ENCODE measurements around the gene ATP6AP1.
A peak's percentile ranks its signal among the peaks of the same experiment; 100 is the strongest.

ATP6AP1 gene

DNA sequence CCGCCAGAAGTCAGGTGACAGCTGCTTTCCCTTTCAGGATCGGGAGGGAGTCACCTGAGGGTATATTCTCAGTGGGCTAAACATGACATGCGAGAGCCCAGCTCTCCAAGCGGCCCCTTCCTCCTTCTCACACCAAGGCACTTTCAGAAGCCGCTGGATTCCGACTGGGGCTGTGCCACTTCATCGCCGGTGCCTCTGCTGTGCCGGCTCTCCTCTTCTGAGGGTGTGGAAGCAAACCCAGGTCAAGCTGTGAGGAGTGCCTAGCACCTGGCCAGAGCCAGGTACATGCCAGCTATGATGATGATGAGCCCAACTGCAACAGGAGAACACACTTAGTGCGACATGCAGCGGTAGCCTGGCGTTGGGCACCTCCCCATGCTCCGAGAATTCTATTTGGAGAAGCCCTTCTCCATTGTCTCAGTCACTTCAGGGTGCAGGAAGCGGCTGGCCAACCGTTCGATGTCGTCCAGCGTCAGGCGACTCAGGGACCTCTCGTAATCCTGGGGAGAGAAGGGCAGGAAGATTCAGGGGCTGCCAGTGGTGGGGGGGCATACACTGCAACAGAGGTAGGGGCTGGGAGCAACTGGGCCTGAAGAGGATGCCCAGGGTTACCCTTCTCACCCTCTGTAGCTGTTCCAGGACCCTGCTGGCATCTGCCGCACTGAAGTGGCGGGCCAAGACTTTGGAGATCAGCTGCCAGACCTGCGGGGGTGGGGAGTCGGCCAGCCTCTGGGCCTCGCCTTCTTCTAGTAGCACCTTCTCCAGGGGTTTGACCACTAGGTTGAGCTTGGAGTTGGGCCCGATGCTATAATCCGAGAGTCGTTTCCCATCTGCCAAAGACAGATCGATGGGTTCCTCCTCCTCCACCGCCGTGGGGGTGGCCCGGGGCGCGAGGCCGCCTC lies 56.9 kb downstream of the ATP6AP1 start:
- Histone ChIP-seq H3K27me3 (ENCODE audit: control insufficient read depth, insufficient read depth, low read length) (no peaks in the 10 kb centered on the region), H3K4me3 (ENCODE audit: low read depth, low read length) (peak overlapping the region; percentile 62), H3K27ac (ENCODE audit: low read depth, low read length) (peak overlapping the region; percentile 67; the same call in 1 of the 2 replicates), H3K9ac (ENCODE audit: low read length) (peak overlapping the region; percentile 78), H3K4me1 (ENCODE audit: control insufficient read depth, insufficient read depth, low read length) (peaks cover 21% of the 10 kb centered on the region; the same call in 1 of the 2 replicates), H3K9me3 (ENCODE audit: control insufficient read depth, insufficient read depth, low read depth, low read length) (peaks cover 26% of the 10 kb centered on the region; the same call in 1 of the 2 replicates), H3K36me3 (ENCODE audit: control insufficient read depth, insufficient read depth, low read length) (peaks cover 32% of the 10 kb centered on the region)

DNA sequence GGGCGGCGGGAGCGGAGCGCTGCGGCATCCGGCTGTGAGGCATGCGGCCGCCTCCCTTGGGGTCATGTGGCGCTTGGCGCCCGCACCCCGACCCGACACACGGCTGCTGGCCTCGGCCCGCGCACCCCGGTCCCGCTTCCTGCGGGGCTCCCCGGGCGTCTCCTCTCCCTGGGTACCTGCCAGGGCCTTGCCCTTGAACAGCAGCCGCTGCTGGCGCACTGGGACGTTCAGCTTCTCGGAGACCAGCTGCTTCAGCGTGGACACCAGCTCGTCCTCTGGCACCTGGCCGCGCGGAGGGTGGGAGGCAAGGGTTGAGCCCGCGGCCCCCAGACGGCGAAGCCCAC lies 57.5 kb downstream of the ATP6AP1 start:
- peak overlapping the region; percentile 67; the same call in 1 of the 2 replicates for H3K27ac ChIP-seq (ENCODE audit: low read depth, low read length)
- peak overlapping the region; percentile 62 for H3K4me3 ChIP-seq (ENCODE audit: low read depth, low read length)
- no peaks in the 10 kb centered on the region for H3K27me3 ChIP-seq (ENCODE audit: control insufficient read depth, insufficient read depth, low read length)
- peaks cover 32% of the 10 kb centered on the region for H3K36me3 ChIP-seq (ENCODE audit: control insufficient read depth, insufficient read depth, low read length)
- peaks cover 21% of the 10 kb centered on the region; the same call in 1 of the 2 replicates for H3K4me1 ChIP-seq (ENCODE audit: control insufficient read depth, insufficient read depth, low read length)
- peaks cover 26% of the 10 kb centered on the region; the same call in 1 of the 2 replicates for H3K9me3 ChIP-seq (ENCODE audit: control insufficient read depth, insufficient read depth, low read depth, low read length)
- peak overlapping the region; percentile 78 for H3K9ac ChIP-seq (ENCODE audit: low read length)

All from HUES6 (cell line).